Gastroesophageal sphincter (tissue), 3 donors: ENCODE data around the gene MMP24.

ENCODE experiments used
- EP300 ChIP-seq: sonication (generic); formaldehyde crosslinking; IDR thresholded peaks from one replicate; pipeline ENCODE4 v1.6.1; 2017; ENCODE audit warnings: antibody characterized with exemption, mild to moderate bottlenecking
- TF ChIP-seq, protein P1 (sequence below), 4 experiments: fragments of 200-600 bp in 2 of 4; fragments of 450-650 bp in 2 of 4; sonication (generic) in 1 of 4; IDR thresholded peaks; one replicate each; pipeline ENCODE4 v1.5.1; 2017 to 2019; ENCODE audit warnings: antibody characterized with exemption in 4 of 4, mild to moderate bottlenecking in 2 of 4, moderate library complexity in 2 of 4

- TF ChIP-seq, protein P1, sequence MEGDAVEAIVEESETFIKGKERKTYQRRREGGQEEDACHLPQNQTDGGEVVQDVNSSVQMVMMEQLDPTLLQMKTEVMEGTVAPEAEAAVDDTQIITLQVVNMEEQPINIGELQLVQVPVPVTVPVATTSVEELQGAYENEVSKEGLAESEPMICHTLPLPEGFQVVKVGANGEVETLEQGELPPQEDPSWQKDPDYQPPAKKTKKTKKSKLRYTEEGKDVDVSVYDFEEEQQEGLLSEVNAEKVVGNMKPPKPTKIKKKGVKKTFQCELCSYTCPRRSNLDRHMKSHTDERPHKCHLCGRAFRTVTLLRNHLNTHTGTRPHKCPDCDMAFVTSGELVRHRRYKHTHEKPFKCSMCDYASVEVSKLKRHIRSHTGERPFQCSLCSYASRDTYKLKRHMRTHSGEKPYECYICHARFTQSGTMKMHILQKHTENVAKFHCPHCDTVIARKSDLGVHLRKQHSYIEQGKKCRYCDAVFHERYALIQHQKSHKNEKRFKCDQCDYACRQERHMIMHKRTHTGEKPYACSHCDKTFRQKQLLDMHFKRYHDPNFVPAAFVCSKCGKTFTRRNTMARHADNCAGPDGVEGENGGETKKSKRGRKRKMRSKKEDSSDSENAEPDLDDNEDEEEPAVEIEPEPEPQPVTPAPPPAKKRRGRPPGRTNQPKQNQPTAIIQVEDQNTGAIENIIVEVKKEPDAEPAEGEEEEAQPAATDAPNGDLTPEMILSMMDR (IDR thresholded peaks at IDR 0.05), result no peak
- no peak for TF ChIP-seq EP300
Measured at GRCh38 chr20:35279040-35279439, 52.5 kb downstream of the MMP24 start.
